ENCODE data around the gene PTGER3. TPM values are rescaled to one million over a fixed set of nuclear protein-coding genes. Genes with fewer than 3 reads are reported as not detected.

The PTGER3 gene
- total and polyA plus RNA-seq, 2 experiments from 2014 or later = 0.45 to 1.6 TPM

DNA sequence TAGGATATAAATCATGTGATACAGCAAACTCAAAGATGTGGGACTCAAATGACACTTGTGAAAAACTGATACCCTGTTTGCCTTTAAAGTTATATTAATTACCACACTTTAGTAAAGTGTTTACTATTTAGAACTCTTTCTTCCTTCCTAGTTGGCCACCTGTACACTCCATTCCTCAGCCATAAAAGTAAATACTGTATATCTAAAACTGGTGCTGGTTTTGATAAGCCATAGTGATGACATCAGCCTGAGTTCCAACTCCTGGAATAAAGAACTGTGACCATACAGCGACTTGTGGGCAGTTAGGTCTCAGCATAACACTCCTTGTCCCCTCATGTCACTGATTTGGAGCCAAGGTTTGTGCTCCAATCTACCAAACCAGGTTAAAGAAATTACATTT lies 2.8 kb downstream of the PTGER3 start:
- no peak for ATAC-seq
- Histone ChIP-seq H3K4me3 (no peak overlapping the region), H4K20me1 (replicated peaks; ENCODE audit: insufficient read depth) (no peaks in the 10 kb centered on the region), H2AFZ (no peak overlapping the region), H3K9me2 (ENCODE audit: insufficient read depth) (no peaks in the 10 kb centered on the region), H3F3A (replicated peaks; ENCODE audit: low read depth) (no peaks in the 10 kb centered on the region), H3K27me3 (ENCODE audit: insufficient read depth) (peaks cover 31% of the 10 kb centered on the region), H3K4me1 (ENCODE audit: insufficient read depth) (peaks cover 9% of the 10 kb centered on the region; the same call in 1 of the 2 replicates), H3K79me2 (replicated peaks; ENCODE audit: insufficient read depth) (no peaks in the 10 kb centered on the region), H3K27ac (ENCODE audit: low read depth) (no peak overlapping the region), H3K36me3 (ENCODE audit: insufficient read depth) (no peaks in the 10 kb centered on the region), H3K4me2 (no peak overlapping the region)
- no peaks in the 10 kb centered on the region for H3K36me3 Mint-ChIP-seq (ENCODE audit: low read depth)
- H3K4me1 Mint-ChIP-seq = peaks cover 7% of the 10 kb centered on the region; the same call in 2 of the 3 replicates
- H3K27me3 Mint-ChIP-seq (ENCODE audit: insufficient read depth, low read depth, poor library complexity) = peaks cover 25% of the 10 kb centered on the region
- H3K9me3 Mint-ChIP-seq = no peaks in the 10 kb centered on the region; the same call in 2 of the 3 replicates
- no peak for TF ChIP-seq CREB1 (CRISPR knock-in tag; IDR thresholded peaks at IDR 0.05; ENCODE audit: low read depth)
- no peak for TF ChIP-seq NANOG (IDR thresholded peaks at IDR 0.05; ENCODE audit: borderline replicate concordance)
- TF ChIP-seq, protein P1, sequence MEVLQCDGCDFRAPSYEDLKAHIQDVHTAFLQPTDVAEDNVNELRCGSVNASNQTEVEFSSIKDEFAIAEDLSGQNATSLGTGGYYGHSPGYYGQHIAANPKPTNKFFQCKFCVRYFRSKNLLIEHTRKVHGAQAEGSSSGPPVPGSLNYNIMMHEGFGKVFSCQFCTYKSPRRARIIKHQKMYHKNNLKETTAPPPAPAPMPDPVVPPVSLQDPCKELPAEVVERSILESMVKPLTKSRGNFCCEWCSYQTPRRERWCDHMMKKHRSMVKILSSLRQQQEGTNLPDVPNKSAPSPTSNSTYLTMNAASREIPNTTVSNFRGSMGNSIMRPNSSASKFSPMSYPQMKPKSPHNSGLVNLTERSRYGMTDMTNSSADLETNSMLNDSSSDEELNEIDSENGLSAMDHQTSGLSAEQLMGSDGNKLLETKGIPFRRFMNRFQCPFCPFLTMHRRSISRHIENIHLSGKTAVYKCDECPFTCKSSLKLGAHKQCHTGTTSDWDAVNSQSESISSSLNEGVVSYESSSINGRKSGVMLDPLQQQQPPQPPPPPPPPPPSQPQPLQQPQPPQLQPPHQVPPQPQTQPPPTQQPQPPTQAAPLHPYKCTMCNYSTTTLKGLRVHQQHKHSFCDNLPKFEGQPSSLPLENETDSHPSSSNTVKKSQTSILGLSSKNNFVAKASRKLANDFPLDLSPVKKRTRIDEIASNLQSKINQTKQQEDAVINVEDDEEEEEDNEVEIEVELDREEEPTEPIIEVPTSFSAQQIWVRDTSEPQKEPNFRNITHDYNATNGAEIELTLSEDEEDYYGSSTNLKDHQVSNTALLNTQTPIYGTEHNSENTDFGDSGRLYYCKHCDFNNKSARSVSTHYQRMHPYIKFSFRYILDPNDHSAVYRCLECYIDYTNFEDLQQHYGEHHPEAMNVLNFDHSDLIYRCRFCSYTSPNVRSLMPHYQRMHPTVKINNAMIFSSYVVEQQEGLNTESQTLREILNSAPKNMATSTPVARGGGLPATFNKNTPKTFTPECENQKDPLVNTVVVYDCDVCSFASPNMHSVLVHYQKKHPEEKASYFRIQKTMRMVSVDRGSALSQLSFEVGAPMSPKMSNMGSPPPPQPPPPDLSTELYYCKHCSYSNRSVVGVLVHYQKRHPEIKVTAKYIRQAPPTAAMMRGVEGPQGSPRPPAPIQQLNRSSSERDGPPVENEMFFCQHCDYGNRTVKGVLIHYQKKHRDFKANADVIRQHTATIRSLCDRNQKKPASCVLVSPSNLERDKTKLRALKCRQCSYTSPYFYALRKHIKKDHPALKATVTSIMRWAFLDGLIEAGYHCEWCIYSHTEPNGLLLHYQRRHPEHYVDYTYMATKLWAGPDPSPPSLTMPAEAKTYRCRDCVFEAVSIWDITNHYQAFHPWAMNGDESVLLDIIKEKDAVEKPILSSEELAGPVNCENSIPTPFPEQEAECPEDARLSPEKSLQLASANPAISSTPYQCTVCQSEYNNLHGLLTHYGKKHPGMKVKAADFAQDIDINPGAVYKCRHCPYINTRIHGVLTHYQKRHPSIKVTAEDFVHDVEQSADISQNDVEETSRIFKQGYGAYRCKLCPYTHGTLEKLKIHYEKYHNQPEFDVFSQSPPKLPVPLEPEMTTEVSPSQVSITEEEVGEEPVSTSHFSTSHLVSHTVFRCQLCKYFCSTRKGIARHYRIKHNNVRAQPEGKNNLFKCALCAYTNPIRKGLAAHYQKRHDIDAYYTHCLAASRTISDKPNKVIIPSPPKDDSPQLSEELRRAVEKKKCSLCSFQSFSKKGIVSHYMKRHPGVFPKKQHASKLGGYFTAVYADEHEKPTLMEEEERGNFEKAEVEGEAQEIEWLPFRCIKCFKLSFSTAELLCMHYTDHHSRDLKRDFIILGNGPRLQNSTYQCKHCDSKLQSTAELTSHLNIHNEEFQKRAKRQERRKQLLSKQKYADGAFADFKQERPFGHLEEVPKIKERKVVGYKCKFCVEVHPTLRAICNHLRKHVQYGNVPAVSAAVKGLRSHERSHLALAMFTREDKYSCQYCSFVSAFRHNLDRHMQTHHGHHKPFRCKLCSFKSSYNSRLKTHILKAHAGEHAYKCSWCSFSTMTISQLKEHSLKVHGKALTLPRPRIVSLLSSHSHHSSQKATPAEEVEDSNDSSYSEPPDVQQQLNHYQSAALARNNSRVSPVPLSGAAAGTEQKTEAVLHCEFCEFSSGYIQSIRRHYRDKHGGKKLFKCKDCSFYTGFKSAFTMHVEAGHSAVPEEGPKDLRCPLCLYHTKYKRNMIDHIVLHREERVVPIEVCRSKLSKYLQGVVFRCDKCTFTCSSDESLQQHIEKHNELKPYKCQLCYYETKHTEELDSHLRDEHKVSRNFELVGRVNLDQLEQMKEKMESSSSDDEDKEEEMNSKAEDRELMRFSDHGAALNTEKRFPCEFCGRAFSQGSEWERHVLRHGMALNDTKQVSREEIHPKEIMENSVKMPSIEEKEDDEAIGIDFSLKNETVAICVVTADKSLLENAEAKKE (CRISPR knock-in tag; IDR thresholded peaks at IDR 0.05) = no peak
- no peak overlapping the region for H3K27ac Mint-ChIP-seq
- no peak overlapping the region for H3K4me3 Mint-ChIP-seq
- no peak for DNase-seq (ENCODE audit: low spot score)

DNA sequence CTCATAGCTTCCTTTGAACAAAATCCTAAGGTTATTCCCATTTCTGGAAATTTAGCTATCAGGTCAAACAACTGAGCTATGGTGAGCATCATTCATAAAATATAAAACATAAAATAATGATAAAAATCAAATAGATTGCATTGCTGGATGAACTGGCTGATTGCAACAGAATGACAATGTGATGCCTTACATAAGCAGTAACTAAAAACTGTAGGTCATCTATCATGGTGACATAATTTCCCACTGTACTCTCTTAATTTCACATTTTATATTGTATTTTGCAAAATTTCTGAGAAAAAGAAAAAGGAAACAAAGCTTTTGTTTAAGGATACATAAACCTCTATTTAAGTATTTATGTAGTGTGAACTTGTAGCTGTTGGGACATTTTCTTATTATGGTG lies 4.6 kb downstream of the PTGER3 start:
- Mint-ChIP-seq H3K36me3 (ENCODE audit: low read depth) (no peaks in the 10 kb centered on the region), H3K4me1 (peaks cover 2% of the 10 kb centered on the region; the same call in 1 of the 3 replicates), H3K9me3 (no peaks in the 10 kb centered on the region; the same call in 2 of the 3 replicates), H3K27ac (no peak overlapping the region), H3K4me3 (no peak overlapping the region), H3K27me3 (ENCODE audit: insufficient read depth, low read depth, poor library complexity) (peaks cover 21% of the 10 kb centered on the region)
- no peak overlapping the region for H3K4me3 ChIP-seq
- H3K27ac ChIP-seq (ENCODE audit: low read depth) = no peak overlapping the region
- H4K20me1 ChIP-seq (replicated peaks; ENCODE audit: insufficient read depth) = no peaks in the 10 kb centered on the region
- H3K4me2 ChIP-seq = no peak overlapping the region
- H3K36me3 ChIP-seq (ENCODE audit: insufficient read depth) = no peaks in the 10 kb centered on the region
- H3F3A ChIP-seq (replicated peaks; ENCODE audit: low read depth) = no peaks in the 10 kb centered on the region
- no peaks in the 10 kb centered on the region; the same call in 1 of the 2 replicates for H3K4me1 ChIP-seq (ENCODE audit: insufficient read depth)
- DNase-seq (ENCODE audit: low spot score) = no peak
- peaks cover 20% of the 10 kb centered on the region for H3K27me3 ChIP-seq (ENCODE audit: insufficient read depth)
- no peaks in the 10 kb centered on the region for H3K79me2 ChIP-seq (replicated peaks; ENCODE audit: insufficient read depth)
- H2AFZ ChIP-seq = no peak overlapping the region
- no peak for ATAC-seq
- no peaks in the 10 kb centered on the region for H3K9me2 ChIP-seq (ENCODE audit: insufficient read depth)
- TF ChIP-seq, protein P2, sequence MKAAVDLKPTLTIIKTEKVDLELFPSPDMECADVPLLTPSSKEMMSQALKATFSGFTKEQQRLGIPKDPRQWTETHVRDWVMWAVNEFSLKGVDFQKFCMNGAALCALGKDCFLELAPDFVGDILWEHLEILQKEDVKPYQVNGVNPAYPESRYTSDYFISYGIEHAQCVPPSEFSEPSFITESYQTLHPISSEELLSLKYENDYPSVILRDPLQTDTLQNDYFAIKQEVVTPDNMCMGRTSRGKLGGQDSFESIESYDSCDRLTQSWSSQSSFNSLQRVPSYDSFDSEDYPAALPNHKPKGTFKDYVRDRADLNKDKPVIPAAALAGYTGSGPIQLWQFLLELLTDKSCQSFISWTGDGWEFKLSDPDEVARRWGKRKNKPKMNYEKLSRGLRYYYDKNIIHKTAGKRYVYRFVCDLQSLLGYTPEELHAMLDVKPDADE (IDR thresholded peaks at IDR 0.05) = no peak
- TF ChIP-seq POLR2AphosphoS5 (IDR thresholded peaks at IDR 0.05; ENCODE audit: low read depth) (no peak), EZH2phosphoT487 (IDR thresholded peaks at IDR 0.05; ENCODE audit: unreplicated experiment) (no peak), NANOG (IDR thresholded peaks at IDR 0.05; ENCODE audit: borderline replicate concordance) (no peak), CREB1 (CRISPR knock-in tag; IDR thresholded peaks at IDR 0.05; ENCODE audit: low read depth) (no peak), JUNB (IDR thresholded peaks at IDR 0.05; ENCODE audit: unreplicated experiment) (no peak), ZNF114 (CRISPR knock-in tag; IDR thresholded peaks at IDR 0.05) (no peak), EZH2 (IDR thresholded peaks at IDR 0.05; ENCODE audit: low read depth, unreplicated experiment) (no peak)
- TF ChIP-seq, protein P3, sequence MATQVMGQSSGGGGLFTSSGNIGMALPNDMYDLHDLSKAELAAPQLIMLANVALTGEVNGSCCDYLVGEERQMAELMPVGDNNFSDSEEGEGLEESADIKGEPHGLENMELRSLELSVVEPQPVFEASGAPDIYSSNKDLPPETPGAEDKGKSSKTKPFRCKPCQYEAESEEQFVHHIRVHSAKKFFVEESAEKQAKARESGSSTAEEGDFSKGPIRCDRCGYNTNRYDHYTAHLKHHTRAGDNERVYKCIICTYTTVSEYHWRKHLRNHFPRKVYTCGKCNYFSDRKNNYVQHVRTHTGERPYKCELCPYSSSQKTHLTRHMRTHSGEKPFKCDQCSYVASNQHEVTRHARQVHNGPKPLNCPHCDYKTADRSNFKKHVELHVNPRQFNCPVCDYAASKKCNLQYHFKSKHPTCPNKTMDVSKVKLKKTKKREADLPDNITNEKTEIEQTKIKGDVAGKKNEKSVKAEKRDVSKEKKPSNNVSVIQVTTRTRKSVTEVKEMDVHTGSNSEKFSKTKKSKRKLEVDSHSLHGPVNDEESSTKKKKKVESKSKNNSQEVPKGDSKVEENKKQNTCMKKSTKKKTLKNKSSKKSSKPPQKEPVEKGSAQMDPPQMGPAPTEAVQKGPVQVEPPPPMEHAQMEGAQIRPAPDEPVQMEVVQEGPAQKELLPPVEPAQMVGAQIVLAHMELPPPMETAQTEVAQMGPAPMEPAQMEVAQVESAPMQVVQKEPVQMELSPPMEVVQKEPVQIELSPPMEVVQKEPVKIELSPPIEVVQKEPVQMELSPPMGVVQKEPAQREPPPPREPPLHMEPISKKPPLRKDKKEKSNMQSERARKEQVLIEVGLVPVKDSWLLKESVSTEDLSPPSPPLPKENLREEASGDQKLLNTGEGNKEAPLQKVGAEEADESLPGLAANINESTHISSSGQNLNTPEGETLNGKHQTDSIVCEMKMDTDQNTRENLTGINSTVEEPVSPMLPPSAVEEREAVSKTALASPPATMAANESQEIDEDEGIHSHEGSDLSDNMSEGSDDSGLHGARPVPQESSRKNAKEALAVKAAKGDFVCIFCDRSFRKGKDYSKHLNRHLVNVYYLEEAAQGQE (IDR thresholded peaks at IDR 0.05; ENCODE audit: unreplicated experiment) = no peak

Data from GM23338 (cell line).